HEK293 (cell line): ENCODE data around the gene TMEM134.
A peak's percentile ranks its signal among the peaks of the same experiment; 100 is the strongest.

ENCODE experiments used
- CTCF ChIA-PET: fragments of 350-600 bp; formaldehyde crosslinking; extraction: SDS; loops from one replicate; lab custom pipeline; 2021; ENCODE audit warnings: antibody characterized with exemption; lab: Yijun Ruan, JAX
- POLR2A ChIA-PET: fragments of 300-600 bp; formaldehyde crosslinking; extraction: SDS; loops from one replicate; lab custom pipeline; 2020; ENCODE audit warnings: antibody characterized with exemption, inconsistent platforms; lab: Yijun Ruan, JAX
- H3K27ac ChIP-seq: fragments of 200-500 bp; sonication (Bioruptor generic); 2 replicates; pipeline ENCODE4 v1.5.1; 2014; ENCODE audit warnings: low read depth, low read length, control low read depth, inconsistent platforms; ENCODE audit errors: extremely low read depth
- H3K36me3 ChIP-seq, 2 experiments: fragments of 200-500 bp in 1 of 2; sonication (Bioruptor generic) in 1 of 2; 1 replicate in 1 of 2; 2 replicates in 1 of 2; pipeline ENCODE4 v1.5.1; 2014 to 2017; ENCODE audit warnings: inconsistent platforms in 2 of 2, low read length in 2 of 2; ENCODE audit not compliant: control insufficient read depth in 2 of 2, insufficient read depth in 1 of 2
- H3K4me1 ChIP-seq: fragments of 200-500 bp; sonication (Bioruptor generic); 2 replicates; pipeline ENCODE4 v1.5.1; 2014; ENCODE audit warnings: mild to moderate bottlenecking, low read length, inconsistent platforms; ENCODE audit not compliant: control insufficient read depth, insufficient read depth
- H3K4me3 ChIP-seq: 2 replicates; pipeline ENCODE4 v1.5.1; 2011; ENCODE audit warnings: low read depth, mild to moderate bottlenecking, control low read depth, low read length, moderate library complexity
- H3K9me3 ChIP-seq: fragments of 200-500 bp; sonication (Bioruptor generic); 2 replicates; pipeline ENCODE4 v1.5.1; 2014; ENCODE audit warnings: low read depth, low read length, inconsistent platforms; ENCODE audit not compliant: control insufficient read depth, insufficient read depth
- IKZF3 ChIP-seq: fragments of 450-650 bp; IDR thresholded peaks from 2 replicates; pipeline ENCODE4 v1.5.0; 2018; ENCODE audit warnings: missing biosample characterization, mild to moderate bottlenecking, missing genetic modification characterization, moderate library complexity
- KLF1 ChIP-seq: fragments of 450-650 bp; formaldehyde crosslinking; IDR thresholded peaks from 2 replicates; pipeline ENCODE4 v1.5.1; 2016; ENCODE audit warnings: missing biosample characterization, missing genetic modification characterization
- KLF10 ChIP-seq: fragments of 450-650 bp; IDR thresholded peaks from 2 replicates; pipeline ENCODE4 v1.5.1; 2018; ENCODE audit warnings: missing biosample characterization, mild to moderate bottlenecking, missing genetic modification characterization
- ZBTB20 ChIP-seq: fragments of 450-650 bp; formaldehyde crosslinking; IDR thresholded peaks from 2 replicates; pipeline ENCODE4 v1.5.1; 2016; ENCODE audit warnings: missing biosample characterization, missing genetic modification characterization
- ZBTB48 ChIP-seq: fragments of 450-650 bp; formaldehyde crosslinking; IDR thresholded peaks from 2 replicates; pipeline ENCODE4 v1.5.1; 2016; ENCODE audit warnings: missing biosample characterization, missing genetic modification characterization
- ZEB2 ChIP-seq: fragments of 450-650 bp; formaldehyde crosslinking; IDR thresholded peaks from 2 replicates; pipeline ENCODE4 v1.5.1; 2016; ENCODE audit warnings: missing biosample characterization, missing genetic modification characterization
- ZNF16 ChIP-seq: fragments of 450-650 bp; formaldehyde crosslinking; IDR thresholded peaks from 2 replicates; pipeline ENCODE4 v1.5.1; 2016; ENCODE audit warnings: low read depth, missing biosample characterization, missing genetic modification characterization
- ZNF184 ChIP-seq: fragments of 450-650 bp; IDR thresholded peaks from 2 replicates; pipeline ENCODE4 v1.5.1; 2018; ENCODE audit warnings: missing biosample characterization, mild to moderate bottlenecking, missing genetic modification characterization
- ZNF248 ChIP-seq: fragments of 450-650 bp; formaldehyde crosslinking; IDR thresholded peaks from 2 replicates; pipeline ENCODE4 v1.5.1; 2017; ENCODE audit warnings: missing biosample characterization, missing genetic modification characterization
- ZNF350 ChIP-seq: fragments of 450-650 bp; formaldehyde crosslinking; IDR thresholded peaks from 2 replicates; pipeline ENCODE4 v1.5.0; 2017; ENCODE audit warnings: missing biosample characterization, mild to moderate bottlenecking, missing genetic modification characterization
- ZNF561 ChIP-seq: fragments of 450-650 bp; IDR thresholded peaks from 2 replicates; pipeline ENCODE4 v1.5.1; 2018; ENCODE audit warnings: missing biosample characterization, missing genetic modification characterization, borderline replicate concordance
- ZNF600 ChIP-seq: fragments of 450-650 bp; formaldehyde crosslinking; IDR thresholded peaks from 2 replicates; pipeline ENCODE4 v1.5.1; 2016; ENCODE audit warnings: missing biosample characterization, missing genetic modification characterization
- ZNF660 ChIP-seq: fragments of 450-650 bp; IDR thresholded peaks from 2 replicates; pipeline ENCODE4 v1.5.1; 2018; ENCODE audit warnings: missing biosample characterization, mild to moderate bottlenecking, missing genetic modification characterization
- ZSCAN30 ChIP-seq: fragments of 450-650 bp; IDR thresholded peaks from 2 replicates; pipeline ENCODE4 v1.5.1; 2018; ENCODE audit warnings: missing biosample characterization, mild to moderate bottlenecking, missing genetic modification characterization, moderate library complexity
- TF ChIP-seq, protein P1 (sequence below): fragments of 450-650 bp; formaldehyde crosslinking; IDR thresholded peaks from 2 replicates; pipeline ENCODE4 v1.5.1; 2016; ENCODE audit warnings: missing biosample characterization, missing genetic modification characterization
- TF ChIP-seq, protein P2 (sequence below): fragments of 450-650 bp; formaldehyde crosslinking; IDR thresholded peaks from 2 replicates; pipeline ENCODE4 v1.5.1; 2016; ENCODE audit warnings: missing biosample characterization, missing genetic modification characterization
- TF ChIP-seq, protein P3 (sequence below): fragments of 450-650 bp; formaldehyde crosslinking; IDR thresholded peaks from 2 replicates; pipeline ENCODE4 v1.5.1; 2016; ENCODE audit warnings: missing biosample characterization, missing genetic modification characterization
- TF ChIP-seq, protein P4 (sequence below): fragments of 450-650 bp; formaldehyde crosslinking; IDR thresholded peaks from 2 replicates; pipeline ENCODE4 v1.5.1; 2016; ENCODE audit warnings: missing biosample characterization, missing genetic modification characterization
- TF ChIP-seq, protein P5 (sequence below): fragments of 450-650 bp; formaldehyde crosslinking; IDR thresholded peaks from 2 replicates; pipeline ENCODE4 v1.5.1; 2017; ENCODE audit warnings: missing biosample characterization, mild to moderate bottlenecking, missing genetic modification characterization, moderate library complexity

The TMEM134 gene

DNA sequence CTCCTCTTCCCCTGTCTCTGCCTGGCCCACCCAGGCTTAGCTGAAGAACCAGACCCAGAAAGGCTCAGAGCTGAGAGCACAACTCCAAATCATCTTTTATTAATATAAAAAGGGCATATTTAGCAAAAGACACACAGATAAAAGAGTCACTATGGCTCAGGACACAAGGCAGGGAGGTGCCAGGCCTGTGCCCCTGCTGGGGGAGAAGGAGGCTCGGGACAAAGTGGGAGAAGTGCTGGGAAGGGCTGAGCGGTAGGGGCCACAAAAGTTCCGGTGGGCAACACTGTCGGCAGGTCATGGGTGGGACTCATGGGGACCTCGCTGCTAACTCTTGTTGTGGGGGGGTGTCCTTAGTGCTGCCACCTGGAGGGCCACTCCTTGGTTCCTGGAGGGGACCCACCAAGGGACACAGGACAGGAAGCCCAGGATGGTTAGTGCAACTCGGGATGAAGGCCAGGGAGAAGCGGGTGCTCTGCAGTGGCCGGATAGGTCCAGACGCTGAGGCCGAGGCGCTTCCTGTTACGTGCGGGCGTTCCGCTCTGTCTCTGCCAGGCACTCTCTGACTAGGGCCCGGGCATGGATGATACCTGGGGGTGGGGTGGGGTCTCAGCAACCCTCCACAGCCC, 37.5 kb upstream of the TMEM134 start:
- Histone ChIP-seq H3K27ac (no peak overlapping the region), H3K9me3 (no peaks in the 10 kb centered on the region), H3K4me3 (no peak overlapping the region), H3K4me1 (no peaks in the 10 kb centered on the region), H3K36me3 (peaks cover 0 to 22% of the 10 kb centered on the region in 2 experiments; a peak in 1 of 3 replicates)
- POLR2A ChIA-PET, result no interaction called here
- TF ChIP-seq, protein P1, sequence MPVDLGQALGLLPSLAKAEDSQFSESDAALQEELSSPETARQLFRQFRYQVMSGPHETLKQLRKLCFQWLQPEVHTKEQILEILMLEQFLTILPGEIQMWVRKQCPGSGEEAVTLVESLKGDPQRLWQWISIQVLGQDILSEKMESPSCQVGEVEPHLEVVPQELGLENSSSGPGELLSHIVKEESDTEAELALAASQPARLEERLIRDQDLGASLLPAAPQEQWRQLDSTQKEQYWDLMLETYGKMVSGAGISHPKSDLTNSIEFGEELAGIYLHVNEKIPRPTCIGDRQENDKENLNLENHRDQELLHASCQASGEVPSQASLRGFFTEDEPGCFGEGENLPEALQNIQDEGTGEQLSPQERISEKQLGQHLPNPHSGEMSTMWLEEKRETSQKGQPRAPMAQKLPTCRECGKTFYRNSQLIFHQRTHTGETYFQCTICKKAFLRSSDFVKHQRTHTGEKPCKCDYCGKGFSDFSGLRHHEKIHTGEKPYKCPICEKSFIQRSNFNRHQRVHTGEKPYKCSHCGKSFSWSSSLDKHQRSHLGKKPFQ, result no peak
- TF ChIP-seq, protein P2, sequence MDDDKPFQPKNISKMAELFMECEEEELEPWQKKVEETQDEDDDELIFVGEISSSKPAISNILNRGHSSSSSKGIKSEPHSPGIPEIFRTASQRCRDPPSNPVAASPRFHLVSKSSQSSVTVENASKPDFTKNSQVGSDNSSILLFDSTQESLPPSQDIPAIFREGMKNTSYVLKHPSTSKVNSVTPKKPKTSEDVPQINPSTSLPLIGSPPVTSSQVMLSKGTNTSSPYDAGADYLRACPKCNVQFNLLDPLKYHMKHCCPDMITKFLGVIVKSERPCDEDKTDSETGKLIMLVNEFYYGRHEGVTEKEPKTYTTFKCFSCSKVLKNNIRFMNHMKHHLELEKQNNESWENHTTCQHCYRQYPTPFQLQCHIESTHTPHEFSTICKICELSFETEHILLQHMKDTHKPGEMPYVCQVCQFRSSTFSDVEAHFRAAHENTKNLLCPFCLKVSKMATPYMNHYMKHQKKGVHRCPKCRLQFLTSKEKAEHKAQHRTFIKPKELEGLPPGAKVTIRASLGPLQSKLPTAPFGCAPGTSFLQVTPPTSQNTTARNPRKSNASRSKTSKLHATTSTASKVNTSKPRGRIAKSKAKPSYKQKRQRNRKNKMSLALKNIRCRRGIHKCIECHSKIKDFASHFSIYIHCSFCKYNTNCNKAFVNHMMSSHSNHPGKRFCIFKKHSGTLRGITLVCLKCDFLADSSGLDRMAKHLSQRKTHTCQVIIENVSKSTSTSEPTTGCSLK (tag by site-specific recombination), result no peak
- CTCF ChIA-PET, result interaction anchor here (0.6 to 1.7 kb wide), 7 partner anchors 12 to 260 kb away, joined by 3 to 7 read pairs (median 4); partner anchors contain the start of genes PPP1CA and RAD9A

DNA sequence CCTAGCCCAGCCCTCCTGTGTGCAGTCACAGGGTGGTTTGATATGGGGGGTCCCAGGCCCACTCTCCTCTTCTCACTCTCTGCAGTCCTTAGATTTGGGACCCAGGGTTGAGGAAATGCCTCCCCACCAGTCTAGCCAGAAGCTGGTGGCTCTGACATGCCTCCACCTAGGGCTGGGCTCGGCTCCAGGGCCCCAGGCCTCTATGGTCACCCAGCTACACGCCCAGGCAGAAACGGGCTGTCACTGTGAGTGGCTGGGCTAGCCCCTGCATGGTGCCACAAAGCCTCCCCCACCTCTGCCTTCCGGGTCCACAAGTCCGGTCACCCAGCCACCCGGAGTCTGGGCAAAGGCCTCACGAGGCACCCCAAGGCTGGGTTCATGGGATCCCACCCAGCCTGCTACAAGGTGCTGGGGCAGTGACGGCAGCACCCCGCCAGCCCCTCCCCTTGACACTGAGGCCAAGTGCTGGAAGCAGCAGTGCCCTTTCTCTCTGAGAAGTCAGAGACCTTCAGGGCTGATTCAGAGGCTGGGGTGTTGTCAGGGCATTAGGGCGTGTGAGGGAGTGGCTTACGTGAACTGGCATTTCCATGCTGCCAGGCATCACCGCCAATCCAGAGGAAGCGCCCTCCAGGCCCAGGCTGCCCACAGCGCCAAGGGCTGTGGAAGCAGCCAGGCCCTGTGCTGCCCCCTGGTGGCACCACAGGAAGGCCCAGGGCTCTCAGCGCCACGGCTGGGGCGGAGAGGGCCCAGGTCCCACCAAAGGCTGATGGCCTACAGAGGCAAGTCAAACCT, 36.8 kb upstream of the TMEM134 start:
- H3K9me3 ChIP-seq, result no peaks in the 10 kb centered on the region
- no peak overlapping the region for H3K4me3 ChIP-seq
- H3K36me3 ChIP-seq, result peaks cover 0 to 29% of the 10 kb centered on the region in 2 experiments; a peak in 1 of 3 replicates
- H3K4me1 ChIP-seq, result no peaks in the 10 kb centered on the region
- H3K27ac ChIP-seq, result peak overlapping the region; percentile 20
- POLR2A ChIA-PET, result interaction anchor here (0.6 to 2.2 kb wide), 3 partner anchors 37 to 301 kb away, joined by 4 to 12 read pairs (median 5); partner anchors contain the start of genes PPP1CA and TMEM134
- CTCF ChIA-PET, result interaction anchor here (0.6 to 1.7 kb wide), 9 partner anchors 13 to 259 kb away, joined by 3 to 7 read pairs (median 4); partner anchors contain the start of genes GSTP1, PPP1CA and RAD9A
- TF ChIP-seq ZNF16 (tag by site-specific recombination) (no peak), IKZF3 (tag by site-specific recombination) (peak; percentile 69; the same call in 1 of the 2 replicates), ZBTB48 (tag by site-specific recombination) (peak; percentile 48; the same call in 1 of the 2 replicates), ZNF660 (tag by site-specific recombination) (peak; percentile 58; the same call in 1 of the 2 replicates), KLF1 (tag by site-specific recombination) (peak; percentile 74), ZBTB20 (tag by site-specific recombination) (peak; percentile 83), ZNF184 (no peak), ZNF600 (tag by site-specific recombination) (peak; percentile 53; the same call in 1 of the 2 replicates), ZSCAN30 (tag by site-specific recombination) (peak; percentile 62; the same call in 1 of the 2 replicates), KLF10 (tag by site-specific recombination) (peak; percentile 28; the same call in 1 of the 2 replicates), ZNF561 (peak; percentile 72), ZEB2 (peak; percentile 24; the same call in 1 of the 2 replicates), ZNF248 (tag by site-specific recombination) (no peak), ZNF350 (tag by site-specific recombination) (no peak)
- TF ChIP-seq, protein P3, sequence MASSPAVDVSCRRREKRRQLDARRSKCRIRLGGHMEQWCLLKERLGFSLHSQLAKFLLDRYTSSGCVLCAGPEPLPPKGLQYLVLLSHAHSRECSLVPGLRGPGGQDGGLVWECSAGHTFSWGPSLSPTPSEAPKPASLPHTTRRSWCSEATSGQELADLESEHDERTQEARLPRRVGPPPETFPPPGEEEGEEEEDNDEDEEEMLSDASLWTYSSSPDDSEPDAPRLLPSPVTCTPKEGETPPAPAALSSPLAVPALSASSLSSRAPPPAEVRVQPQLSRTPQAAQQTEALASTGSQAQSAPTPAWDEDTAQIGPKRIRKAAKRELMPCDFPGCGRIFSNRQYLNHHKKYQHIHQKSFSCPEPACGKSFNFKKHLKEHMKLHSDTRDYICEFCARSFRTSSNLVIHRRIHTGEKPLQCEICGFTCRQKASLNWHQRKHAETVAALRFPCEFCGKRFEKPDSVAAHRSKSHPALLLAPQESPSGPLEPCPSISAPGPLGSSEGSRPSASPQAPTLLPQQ (tag by site-specific recombination), result peak; percentile 76
- TF ChIP-seq, protein P4, sequence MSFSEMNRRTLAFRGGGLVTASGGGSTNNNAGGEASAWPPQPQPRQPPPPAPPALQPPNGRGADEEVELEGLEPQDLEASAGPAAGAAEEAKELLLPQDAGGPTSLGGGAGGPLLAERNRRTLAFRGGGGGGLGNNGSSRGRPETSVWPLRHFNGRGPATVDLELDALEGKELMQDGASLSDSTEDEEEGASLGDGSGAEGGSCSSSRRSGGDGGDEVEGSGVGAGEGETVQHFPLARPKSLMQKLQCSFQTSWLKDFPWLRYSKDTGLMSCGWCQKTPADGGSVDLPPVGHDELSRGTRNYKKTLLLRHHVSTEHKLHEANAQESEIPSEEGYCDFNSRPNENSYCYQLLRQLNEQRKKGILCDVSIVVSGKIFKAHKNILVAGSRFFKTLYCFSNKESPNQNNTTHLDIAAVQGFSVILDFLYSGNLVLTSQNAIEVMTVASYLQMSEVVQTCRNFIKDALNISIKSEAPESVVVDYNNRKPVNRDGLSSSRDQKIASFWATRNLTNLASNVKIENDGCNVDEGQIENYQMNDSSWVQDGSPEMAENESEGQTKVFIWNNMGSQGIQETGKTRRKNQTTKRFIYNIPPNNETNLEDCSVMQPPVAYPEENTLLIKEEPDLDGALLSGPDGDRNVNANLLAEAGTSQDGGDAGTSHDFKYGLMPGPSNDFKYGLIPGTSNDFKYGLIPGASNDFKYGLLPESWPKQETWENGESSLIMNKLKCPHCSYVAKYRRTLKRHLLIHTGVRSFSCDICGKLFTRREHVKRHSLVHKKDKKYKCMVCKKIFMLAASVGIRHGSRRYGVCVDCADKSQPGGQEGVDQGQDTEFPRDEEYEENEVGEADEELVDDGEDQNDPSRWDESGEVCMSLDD, result peak; percentile 24; the same call in 1 of the 2 replicates
- TF ChIP-seq, protein P5, sequence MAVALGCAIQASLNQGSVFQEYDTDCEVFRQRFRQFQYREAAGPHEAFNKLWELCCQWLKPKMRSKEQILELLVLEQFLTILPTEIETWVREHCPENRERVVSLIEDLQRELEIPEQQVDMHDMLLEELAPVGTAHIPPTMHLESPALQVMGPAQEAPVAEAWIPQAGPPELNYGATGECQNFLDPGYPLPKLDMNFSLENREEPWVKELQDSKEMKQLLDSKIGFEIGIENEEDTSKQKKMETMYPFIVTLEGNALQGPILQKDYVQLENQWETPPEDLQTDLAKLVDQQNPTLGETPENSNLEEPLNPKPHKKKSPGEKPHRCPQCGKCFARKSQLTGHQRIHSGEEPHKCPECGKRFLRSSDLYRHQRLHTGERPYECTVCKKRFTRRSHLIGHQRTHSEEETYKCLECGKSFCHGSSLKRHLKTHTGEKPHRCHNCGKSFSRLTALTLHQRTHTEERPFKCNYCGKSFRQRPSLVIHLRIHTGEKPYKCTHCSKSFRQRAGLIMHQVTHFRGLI (tag by site-specific recombination), result peak; percentile 43; the same call in 1 of the 2 replicates
